Measurements from ENCODE around the gene LRRN2. TPM values are rescaled to one million over a fixed set of nuclear protein-coding genes. Genes with fewer than 3 reads are reported as not detected.

LRRN2 gene
- polyA plus RNA-seq, 1 experiment = not detected

DNA sequence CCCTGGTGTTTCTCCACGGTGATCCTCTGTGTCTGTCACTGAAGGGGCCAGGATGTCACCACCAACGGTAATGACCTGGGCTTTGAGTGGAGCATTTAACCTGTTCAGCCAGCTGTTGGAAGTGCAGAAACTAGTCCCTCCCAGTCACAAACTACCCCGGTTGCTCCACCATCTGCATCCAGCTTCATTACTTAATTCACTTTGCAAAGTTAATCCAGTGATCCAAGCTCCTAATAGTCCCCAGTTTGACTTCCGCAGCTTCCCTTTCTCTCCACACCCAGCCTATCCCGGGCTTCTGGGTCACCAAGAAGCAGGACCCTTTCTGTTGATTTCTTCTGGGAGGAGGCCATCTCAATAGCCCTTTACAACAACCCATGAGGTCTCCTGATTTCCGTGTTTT, 105.9 kb downstream of the LRRN2 start:
- no peak for DNase-seq (ENCODE audit: low read depth, low spot score)
- ChIA-PET POLR2A (no interaction called here), CTCF (interaction anchor here (1.0 to 4.4 kb wide), 4 partner anchors 14 to 227 kb away, joined by 3 to 35 read pairs (median 10); no protein-coding TSS in a partner anchor)
- TF ChIP-seq, protein P1, sequence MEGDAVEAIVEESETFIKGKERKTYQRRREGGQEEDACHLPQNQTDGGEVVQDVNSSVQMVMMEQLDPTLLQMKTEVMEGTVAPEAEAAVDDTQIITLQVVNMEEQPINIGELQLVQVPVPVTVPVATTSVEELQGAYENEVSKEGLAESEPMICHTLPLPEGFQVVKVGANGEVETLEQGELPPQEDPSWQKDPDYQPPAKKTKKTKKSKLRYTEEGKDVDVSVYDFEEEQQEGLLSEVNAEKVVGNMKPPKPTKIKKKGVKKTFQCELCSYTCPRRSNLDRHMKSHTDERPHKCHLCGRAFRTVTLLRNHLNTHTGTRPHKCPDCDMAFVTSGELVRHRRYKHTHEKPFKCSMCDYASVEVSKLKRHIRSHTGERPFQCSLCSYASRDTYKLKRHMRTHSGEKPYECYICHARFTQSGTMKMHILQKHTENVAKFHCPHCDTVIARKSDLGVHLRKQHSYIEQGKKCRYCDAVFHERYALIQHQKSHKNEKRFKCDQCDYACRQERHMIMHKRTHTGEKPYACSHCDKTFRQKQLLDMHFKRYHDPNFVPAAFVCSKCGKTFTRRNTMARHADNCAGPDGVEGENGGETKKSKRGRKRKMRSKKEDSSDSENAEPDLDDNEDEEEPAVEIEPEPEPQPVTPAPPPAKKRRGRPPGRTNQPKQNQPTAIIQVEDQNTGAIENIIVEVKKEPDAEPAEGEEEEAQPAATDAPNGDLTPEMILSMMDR (IDR thresholded peaks at IDR 0.05; ENCODE audit: low read depth, low read length) = no peak
- Histone ChIP-seq H3K27me3 (ENCODE audit: control insufficient read depth, insufficient read depth, low read length) (peaks cover 8% of the 10 kb centered on the region), H3K4me3 (ENCODE audit: low read depth, low read length) (no peak overlapping the region), H3K27ac (ENCODE audit: low read depth, low read length) (no peak overlapping the region), H3K9me3 (ENCODE audit: control insufficient read depth, insufficient read depth, low read length) (no peaks in the 10 kb centered on the region)

DNA sequence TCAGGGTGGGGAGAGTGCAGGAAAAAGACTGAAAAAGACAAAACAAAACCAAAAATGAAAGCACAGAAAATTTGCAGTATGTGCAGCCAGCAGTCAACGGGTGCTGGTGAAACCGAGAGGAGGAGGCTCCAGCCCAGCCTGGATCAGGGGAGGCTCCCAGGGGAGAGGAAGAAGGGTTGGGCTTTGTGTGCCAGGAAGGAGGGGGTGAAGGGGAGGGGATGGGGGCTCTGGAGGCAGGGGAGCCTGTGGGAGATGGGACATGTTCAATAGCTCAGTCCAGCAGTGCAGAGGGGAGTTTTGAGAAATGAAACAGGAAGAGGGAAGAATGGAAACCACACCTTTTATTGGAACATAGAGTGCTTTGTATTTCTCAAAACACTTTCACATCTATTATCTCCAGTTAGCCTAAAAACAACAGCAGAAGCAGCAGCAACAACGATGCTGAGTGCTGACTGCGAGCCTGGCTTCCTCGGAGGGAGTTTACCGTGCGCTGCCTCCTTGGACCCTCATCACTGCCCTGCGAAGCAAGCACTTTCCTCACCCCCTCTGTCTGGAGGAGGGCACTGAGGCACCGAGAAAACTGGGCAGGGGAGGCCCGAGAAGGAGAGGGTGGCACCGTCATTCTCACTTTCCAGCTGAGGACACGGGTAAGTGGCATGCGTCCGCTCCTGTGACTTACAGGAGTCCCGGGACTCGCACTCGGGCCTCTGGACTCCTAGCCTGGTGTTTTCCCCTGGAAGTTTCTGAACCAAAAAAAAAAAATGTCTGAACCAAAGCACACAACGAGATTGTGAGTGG, 106.5 kb downstream of the LRRN2 start:
- TF ChIP-seq, protein P1 (IDR thresholded peaks at IDR 0.05; ENCODE audit: low read depth, low read length) = no peak
- H3K9me3 ChIP-seq (ENCODE audit: control insufficient read depth, insufficient read depth, low read length) = no peaks in the 10 kb centered on the region
- no peak for DNase-seq (ENCODE audit: low read depth, low spot score)
- H3K27me3 ChIP-seq (ENCODE audit: control insufficient read depth, insufficient read depth, low read length) = peaks cover 8% of the 10 kb centered on the region
- no peak overlapping the region for H3K4me3 ChIP-seq (ENCODE audit: low read depth, low read length)
- CTCF ChIA-PET = interaction anchor here (0.7 to 4.4 kb wide), 5 partner anchors 13 to 228 kb away, joined by 3 to 35 read pairs (median 4); no protein-coding TSS in a partner anchor
- H3K27ac ChIP-seq (ENCODE audit: low read depth, low read length) = no peak overlapping the region
- POLR2A ChIA-PET = no interaction called here

DNA sequence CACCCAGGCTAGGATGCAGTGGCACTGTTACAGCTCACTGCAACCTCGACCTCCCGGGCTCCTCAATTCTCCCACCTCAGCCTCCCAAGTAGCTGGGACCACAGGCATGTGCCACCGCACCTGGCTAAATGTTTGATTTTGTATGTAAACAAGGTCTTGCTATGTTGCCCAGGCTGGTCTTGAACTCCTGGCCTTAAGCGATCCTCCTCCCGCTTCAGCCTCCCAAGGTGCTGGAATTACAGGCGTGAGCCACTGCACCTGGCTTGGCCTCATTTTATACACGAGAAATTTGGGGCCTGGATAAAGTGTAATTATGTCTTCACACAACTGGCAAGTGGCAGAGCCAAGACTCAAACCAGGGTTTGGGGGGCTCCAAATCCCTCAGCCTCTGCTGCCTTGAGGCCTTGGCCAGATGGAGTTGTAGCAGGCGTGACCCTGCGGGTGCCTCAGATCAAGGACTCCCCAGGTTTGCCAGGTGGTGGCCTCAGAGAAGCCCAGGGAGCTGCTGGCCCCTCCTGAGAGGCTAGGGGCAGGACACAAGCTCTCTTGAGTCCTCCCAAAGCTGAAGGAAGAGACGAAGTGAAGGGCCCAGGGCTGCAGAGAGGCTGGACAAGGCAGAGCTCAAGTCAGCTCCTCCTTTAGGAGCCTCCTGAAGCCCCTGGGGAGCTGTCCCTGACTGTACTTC, 107.6 kb downstream of the LRRN2 start:
- TF ChIP-seq, protein P1 (IDR thresholded peaks at IDR 0.05; ENCODE audit: low read depth, low read length) = no peak
- H3K4me3 ChIP-seq (ENCODE audit: low read depth, low read length) = no peak overlapping the region
- no peak overlapping the region for H3K27ac ChIP-seq (ENCODE audit: low read depth, low read length)
- DNase-seq (ENCODE audit: low read depth, low spot score) = no peak
- H3K9me3 ChIP-seq (ENCODE audit: control insufficient read depth, insufficient read depth, low read length) = no peaks in the 10 kb centered on the region
- ChIA-PET POLR2A (no interaction called here), CTCF (interaction anchor here (3.3 to 4.4 kb wide), 2 partner anchors 12 to 229 kb away, joined by 17 to 35 read pairs; no protein-coding TSS in a partner anchor)
- peaks cover 6% of the 10 kb centered on the region for H3K27me3 ChIP-seq (ENCODE audit: control insufficient read depth, insufficient read depth, low read length)

DNA sequence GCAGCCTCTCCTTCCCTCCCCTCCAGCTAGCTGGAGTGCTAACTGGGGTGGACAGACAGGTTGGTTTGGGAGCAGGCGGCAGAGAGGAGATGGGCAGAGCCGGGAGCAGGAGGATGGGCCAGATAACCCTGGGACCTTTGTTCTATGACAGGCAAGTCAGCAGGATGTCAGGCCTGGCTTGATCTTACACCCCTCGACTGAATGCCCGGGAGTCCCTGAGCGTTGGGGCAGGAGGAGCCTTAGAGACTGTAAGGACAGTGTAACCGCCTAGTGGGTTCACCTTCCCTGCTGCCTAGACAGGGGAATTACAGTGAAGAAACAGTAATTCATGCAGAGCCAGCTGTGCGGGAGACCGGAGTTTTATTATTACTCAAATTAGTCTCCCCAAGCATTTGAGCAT, 109.1 kb downstream of the LRRN2 start:
- no peaks in the 10 kb centered on the region for H3K9me3 ChIP-seq (ENCODE audit: control insufficient read depth, insufficient read depth, low read length)
- CTCF ChIA-PET = interaction anchor here (0.6 to 11.6 kb wide), 3 partner anchors 10 to 231 kb away, joined by 5 to 364 read pairs (median 24); no protein-coding TSS in a partner anchor
- peaks cover 6% of the 10 kb centered on the region for H3K27me3 ChIP-seq (ENCODE audit: control insufficient read depth, insufficient read depth, low read length)
- H3K27ac ChIP-seq (ENCODE audit: low read depth, low read length) = no peak overlapping the region
- TF ChIP-seq, protein P1 (IDR thresholded peaks at IDR 0.05; ENCODE audit: low read depth, low read length) = no peak
- no peak overlapping the region for H3K4me3 ChIP-seq (ENCODE audit: low read depth, low read length)
- POLR2A ChIA-PET = no interaction called here
- no peak for DNase-seq (ENCODE audit: low read depth, low spot score)
